ENCODE results near the gene MANEA. TPM values are rescaled to one million over a fixed set of nuclear protein-coding genes. Genes with fewer than 3 reads are reported as not detected.

The MANEA gene
- polyA plus RNA-seq, 3 donors, result 2.5 to 8.1 (median 4.8) TPM

- Mint-ChIP-seq H3K27ac (no peak overlapping the region), H3K36me3 (peaks cover 3% of the 10 kb centered on the region in 2 donors), H3K27me3 (ENCODE audit: low read depth in 3 of 3) (no peaks in the 10 kb centered on the region), H3K9me3 (no peaks in the 10 kb centered on the region), H3K4me3 (no peak overlapping the region), H3K4me1 (peaks cover 31% of the 10 kb centered on the region)
- Histone ChIP-seq H3K9ac (ENCODE audit: insufficient read depth, low read length, poor library complexity, severe bottlenecking) (no peak overlapping the region), H2AFZ (ENCODE audit: insufficient read depth, low read depth, low read length, poor library complexity, severe bottlenecking) (no peak overlapping the region), H3K36me3 (replicated peaks in 1 of 2; ENCODE audit: control insufficient read depth in 1 of 2, insufficient read depth in 2 of 2, low read length in 2 of 2) (no peaks in the 10 kb centered on the region), H3K4me3 (replicated peaks in 1 of 3; ENCODE audit: low read depth in 2 of 3, low read length in 3 of 3) (no peak overlapping the region), H3K27ac (ENCODE audit: low read depth in 1 of 2, low read length in 2 of 2) (no peak overlapping the region), H3K4me2 (replicated peaks; ENCODE audit: extremely low read depth, low read length, poor library complexity, severe bottlenecking) (no peak overlapping the region), H3K79me2 (ENCODE audit: insufficient read depth, low read length) (peaks cover 29% of the 10 kb centered on the region), H4K20me1 (ENCODE audit: insufficient read depth, low read length) (peaks cover 7% of the 10 kb centered on the region), H3K27me3 (ENCODE audit: control insufficient read depth in 2 of 2, insufficient read depth in 2 of 2, low read length in 2 of 2) (no peaks in the 10 kb centered on the region), H3K9me3 (replicated peaks in 1 of 2; ENCODE audit: control insufficient read depth in 1 of 2, insufficient read depth in 1 of 2, low read length in 2 of 2) (no peaks in the 10 kb centered on the region), H3K4me1 (ENCODE audit: control insufficient read depth in 1 of 2, insufficient read depth in 2 of 2, low read length in 2 of 2) (peaks cover 13 to 21% of the 10 kb centered on the region in 2 donors)
- TF ChIP-seq CTCF (IDR thresholded peaks at IDR 0.05), result no peak
- intact Hi-C loops (cut with micrococcal nuclease), result no loop called here
- no peak for DNase-seq
- WGBS (ENCODE audit: insufficient coverage), result 100% methylated on average over 2 of the region's 5 CpGs
Observed at GRCh38 chr6:95569560-95569959, 7.8 kb upstream of the MANEA start.

GRCh38 chr6:95572098-95572497 lies 5.2 kb upstream of the MANEA start:
- no peaks in the 10 kb centered on the region for H3K27me3 ChIP-seq (ENCODE audit: control insufficient read depth in 2 of 2, insufficient read depth in 2 of 2, low read length in 2 of 2)
- no peak overlapping the region for H3K9ac ChIP-seq (ENCODE audit: insufficient read depth, low read length, poor library complexity, severe bottlenecking)
- no peaks in the 10 kb centered on the region for H3K36me3 ChIP-seq (replicated peaks in 1 of 2; ENCODE audit: control insufficient read depth in 1 of 2, insufficient read depth in 2 of 2, low read length in 2 of 2)
- Mint-ChIP-seq H3K36me3 (peaks cover 3% of the 10 kb centered on the region in 2 donors), H3K4me1 (peaks cover 48% of the 10 kb centered on the region), H3K9me3 (no peaks in the 10 kb centered on the region), H3K4me3 (no peak overlapping the region), H3K27ac (peak overlapping the region in 5 of 7 donors; percentile 15 to 76 (median 36)), H3K27me3 (ENCODE audit: low read depth in 3 of 3) (no peaks in the 10 kb centered on the region)
- H3K9me3 ChIP-seq (replicated peaks in 1 of 2; ENCODE audit: control insufficient read depth in 1 of 2, insufficient read depth in 1 of 2, low read length in 2 of 2), result no peaks in the 10 kb centered on the region
- DNase-seq, result peak; percentile 21 to 41 (median 24)
- H3K27ac ChIP-seq (ENCODE audit: low read depth in 1 of 2, low read length in 2 of 2), result peak overlapping the region in 1 of 2 donors; percentile 63
- no CpG with 5 or more reads among the region's 2 CpGs for WGBS (ENCODE audit: insufficient coverage)
- H3K4me2 ChIP-seq (replicated peaks; ENCODE audit: extremely low read depth, low read length, poor library complexity, severe bottlenecking), result peak overlapping the region; percentile 17
- peaks cover 49% of the 10 kb centered on the region for H3K79me2 ChIP-seq (ENCODE audit: insufficient read depth, low read length)
- H4K20me1 ChIP-seq (ENCODE audit: insufficient read depth, low read length), result peaks cover 7% of the 10 kb centered on the region
- peak overlapping the region in 1 of 3 experiments; percentile 21 for H3K4me3 ChIP-seq (replicated peaks in 1 of 3; ENCODE audit: low read depth in 2 of 3, low read length in 3 of 3)
- intact Hi-C loops (cut with micrococcal nuclease), result no loop called here
- peaks cover 13 to 42% of the 10 kb centered on the region in 2 donors for H3K4me1 ChIP-seq (ENCODE audit: control insufficient read depth in 1 of 2, insufficient read depth in 2 of 2, low read length in 2 of 2)
- H2AFZ ChIP-seq (ENCODE audit: insufficient read depth, low read depth, low read length, poor library complexity, severe bottlenecking), result no peak overlapping the region
- no peak for TF ChIP-seq CTCF (IDR thresholded peaks at IDR 0.05)

Measured in CD14-positive monocyte (primary cell).